BE2C (cell line): ENCODE data around the gene FTH1.

ENCODE experiments used
- DNase-seq: peaks from one replicate; pipeline ENCODE4 v3.0.0-alpha.2; 2020
- H3K27me3 ChIP-seq: fragments of 250-450 bp; sonication (Bioruptor Pico); 2 replicates; pipeline ENCODE4 v1.5.1; 2020; ENCODE audit warnings: mild to moderate bottlenecking
- H3K36me3 ChIP-seq: fragments of 250-450 bp; sonication (Bioruptor Pico); 2 replicates; pipeline ENCODE4 v1.5.1; 2020; ENCODE audit warnings: mild to moderate bottlenecking
- H3K4me1 ChIP-seq: fragments of 250-450 bp; sonication (Bioruptor Pico); 2 replicates; pipeline ENCODE4 v1.5.1; 2020
- H3K4me3 ChIP-seq: 2 replicates; pipeline ENCODE4 v1.5.1; 2011; ENCODE audit warnings: low read depth, low read length
- H3K9me3 ChIP-seq: fragments of 250-450 bp; sonication (Bioruptor Pico); 2 replicates; pipeline ENCODE4 v1.5.1; 2020
- CTCF ChIP-seq: IDR thresholded peaks from 2 replicates; pipeline ENCODE4 v1.5.1; 2012; ENCODE audit warnings: mild to moderate bottlenecking, low read depth, low read length

Gene FTH1

GRCh38 chr11:61975638-61976419 is 8.4 kb upstream of the FTH1 start:
- no peak overlapping the region for H3K4me3 ChIP-seq
- no peaks in the 10 kb centered on the region for H3K27me3 ChIP-seq
- TF ChIP-seq CTCF, result no peak
- no peaks in the 10 kb centered on the region for H3K9me3 ChIP-seq
- no peaks in the 10 kb centered on the region for H3K36me3 ChIP-seq
- DNase-seq, result no peak
- peaks cover 8% of the 10 kb centered on the region for H3K4me1 ChIP-seq

DNA sequence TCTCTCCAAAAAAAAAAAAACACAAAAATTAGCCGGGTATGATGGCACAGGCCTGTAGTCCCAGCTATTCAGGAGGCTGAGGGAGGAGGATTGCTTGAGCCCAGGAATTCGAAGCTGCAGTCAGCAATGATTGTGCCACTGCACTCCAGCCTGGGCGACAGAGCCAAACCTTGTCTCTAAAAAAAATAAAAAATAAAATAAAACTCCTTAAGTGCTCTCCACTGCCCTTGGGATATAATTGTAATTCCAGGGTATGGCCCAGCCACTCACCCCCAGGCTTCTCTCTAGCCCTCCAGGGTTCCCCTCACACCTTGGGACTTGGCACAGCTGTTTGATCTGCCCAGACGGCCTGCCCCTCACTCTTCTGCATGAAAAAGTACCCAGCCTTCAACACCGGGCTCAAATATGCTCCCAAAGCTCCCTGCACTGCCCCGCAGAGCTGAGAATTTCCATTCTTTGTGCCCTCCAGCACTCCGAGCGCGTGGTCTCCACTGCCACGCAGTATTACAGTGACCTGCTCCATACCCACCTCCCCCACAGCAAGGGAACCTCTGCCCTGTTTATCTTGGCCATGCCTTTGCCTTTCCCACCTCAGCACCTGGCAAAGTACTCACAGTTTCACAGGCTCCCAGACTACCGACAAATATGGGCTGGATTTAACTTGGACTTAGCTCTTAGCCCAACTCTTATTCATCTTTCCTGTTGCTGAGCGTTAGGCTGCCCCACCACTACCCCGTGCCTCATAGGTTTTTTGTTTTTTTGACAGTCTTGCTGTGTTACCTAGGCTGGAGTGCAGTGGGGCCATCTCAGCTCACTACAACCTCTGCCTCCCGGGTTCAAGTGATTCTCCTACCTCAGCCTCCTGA is 7.6 kb upstream of the FTH1 start:
- H3K4me1 ChIP-seq, result peaks cover 8% of the 10 kb centered on the region
- H3K4me3 ChIP-seq, result no peak overlapping the region
- H3K9me3 ChIP-seq, result no peaks in the 10 kb centered on the region
- H3K27me3 ChIP-seq, result no peaks in the 10 kb centered on the region
- H3K36me3 ChIP-seq, result no peaks in the 10 kb centered on the region
- no peak for TF ChIP-seq CTCF
- DNase-seq, result no peak

DNA sequence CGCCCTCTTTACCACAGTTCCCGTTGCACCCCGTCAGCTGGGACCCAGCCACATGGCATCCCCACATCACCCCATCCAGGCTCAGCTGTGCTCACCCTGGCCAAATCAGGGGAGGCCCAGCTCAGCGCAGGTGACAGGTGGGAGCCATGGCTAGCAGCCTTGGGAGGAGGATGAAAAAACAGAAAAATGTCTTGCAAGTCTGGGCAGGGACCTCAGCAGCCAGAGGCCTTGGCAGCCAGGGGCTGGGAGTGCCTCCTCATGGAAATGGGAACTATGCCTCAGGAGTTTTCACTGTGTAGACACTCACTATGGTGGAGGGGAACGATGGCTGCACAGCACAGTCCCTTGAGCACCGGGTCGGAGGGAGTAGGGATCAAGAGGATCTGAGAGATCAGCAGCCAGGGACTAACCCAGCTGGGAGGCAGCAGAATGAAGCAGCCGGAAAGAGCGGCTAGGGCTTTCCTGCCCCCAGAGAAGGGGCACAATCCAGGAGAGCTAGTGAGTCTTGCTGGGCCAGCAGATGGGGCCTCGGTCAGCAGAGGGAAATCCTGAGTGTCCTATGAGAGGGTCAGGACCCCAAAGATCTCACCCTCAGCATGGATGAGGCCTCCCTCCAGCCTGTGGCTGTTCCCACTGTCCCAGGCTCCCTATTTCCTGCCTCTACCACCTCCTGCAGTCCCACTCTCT is 6.2 kb upstream of the FTH1 start:
- Histone ChIP-seq H3K4me1 (peaks cover 8% of the 10 kb centered on the region), H3K4me3 (no peak overlapping the region), H3K36me3 (no peaks in the 10 kb centered on the region), H3K9me3 (no peaks in the 10 kb centered on the region), H3K27me3 (no peaks in the 10 kb centered on the region)
- no peak for TF ChIP-seq CTCF
- no peak for DNase-seq

DNA sequence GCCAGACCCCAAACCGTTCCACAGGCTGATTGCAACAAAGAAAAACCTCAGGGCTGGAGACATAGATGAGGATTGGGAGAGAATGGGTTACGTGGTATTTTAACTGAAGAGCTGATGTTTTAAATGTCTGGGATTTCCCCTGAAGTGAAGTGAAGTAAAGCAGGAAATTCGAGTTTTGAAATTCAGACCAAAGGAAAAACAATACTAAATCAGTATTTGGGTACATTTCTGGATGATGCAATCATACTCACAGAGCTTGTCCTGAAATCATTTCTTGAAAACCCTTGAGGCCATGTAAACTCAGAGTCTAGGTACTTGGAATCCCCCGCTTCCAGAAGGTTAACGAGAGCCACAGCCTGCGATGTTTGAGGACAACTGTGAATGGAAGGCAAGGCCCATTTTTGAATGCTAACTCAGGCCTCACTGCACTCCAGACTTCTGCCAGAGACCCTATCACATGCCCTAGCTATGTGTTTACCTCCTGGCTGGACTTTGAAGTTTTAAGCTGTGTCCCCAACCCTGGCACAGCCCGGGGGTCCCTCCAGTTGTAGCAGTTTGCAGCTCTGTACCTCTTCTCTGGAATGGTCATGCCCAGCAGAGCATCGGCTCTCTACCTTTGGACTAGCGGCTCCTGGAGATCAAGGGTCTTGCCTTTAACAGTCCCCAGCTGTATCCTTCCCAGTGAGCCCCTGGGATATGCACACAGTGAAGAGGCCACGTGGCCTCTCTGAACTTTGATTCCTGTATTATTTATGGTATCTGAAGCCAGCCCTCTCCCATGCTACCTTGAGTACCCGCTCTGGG is 5.4 kb upstream of the FTH1 start:
- Histone ChIP-seq H3K9me3 (no peaks in the 10 kb centered on the region), H3K4me1 (peaks cover 8% of the 10 kb centered on the region), H3K4me3 (no peak overlapping the region), H3K27me3 (no peaks in the 10 kb centered on the region), H3K36me3 (no peaks in the 10 kb centered on the region)
- no peak for TF ChIP-seq CTCF
- no peak for DNase-seq

DNA sequence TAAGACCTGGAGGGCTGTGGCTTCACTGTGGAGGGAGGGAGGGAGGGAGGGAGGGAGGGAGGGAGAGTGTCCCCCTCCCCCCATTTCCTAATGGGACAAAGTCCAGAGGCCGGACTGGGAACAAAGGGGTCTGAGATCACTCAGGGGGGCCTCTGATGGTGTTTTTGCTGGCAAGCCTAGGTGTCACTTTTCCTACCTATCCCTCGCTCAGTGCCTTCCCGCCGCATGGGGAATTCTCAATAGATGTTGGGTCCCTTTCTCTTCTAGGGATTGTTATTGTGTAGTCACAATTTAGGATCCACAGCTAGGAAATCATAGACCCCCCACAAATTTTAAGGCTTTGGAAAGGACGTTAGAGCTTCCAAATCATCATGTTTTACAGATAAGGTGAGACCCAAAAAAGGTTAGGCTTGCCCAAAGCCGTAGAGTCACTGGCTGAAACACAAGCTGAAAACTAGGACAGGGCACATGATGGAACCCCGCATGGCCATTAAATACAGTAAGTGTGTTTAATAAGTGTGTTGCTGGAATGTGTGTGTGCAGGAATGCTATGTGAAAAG is 4.8 kb upstream of the FTH1 start:
- Histone ChIP-seq H3K36me3 (no peaks in the 10 kb centered on the region), H3K27me3 (no peaks in the 10 kb centered on the region), H3K9me3 (no peaks in the 10 kb centered on the region), H3K4me1 (peaks cover 8% of the 10 kb centered on the region), H3K4me3 (no peak overlapping the region)
- no peak for TF ChIP-seq CTCF
- DNase-seq, result no peak
